VCaP (cell line): ENCODE results near the gene SELENOO.

Experiments used
- H3K27ac ChIP-seq: fragments of 450-650 bp; 2 replicates; pipeline ENCODE4 v1.5.1; 2017
- TF ChIP-seq, protein P1 (sequence below): fragments of 450-650 bp; conservative IDR thresholded peaks from 2 replicates; pipeline ENCODE4 v1.5.1; 2017; ENCODE audit warnings: mild to moderate bottlenecking, moderate library complexity

SELENOO gene

DNA sequence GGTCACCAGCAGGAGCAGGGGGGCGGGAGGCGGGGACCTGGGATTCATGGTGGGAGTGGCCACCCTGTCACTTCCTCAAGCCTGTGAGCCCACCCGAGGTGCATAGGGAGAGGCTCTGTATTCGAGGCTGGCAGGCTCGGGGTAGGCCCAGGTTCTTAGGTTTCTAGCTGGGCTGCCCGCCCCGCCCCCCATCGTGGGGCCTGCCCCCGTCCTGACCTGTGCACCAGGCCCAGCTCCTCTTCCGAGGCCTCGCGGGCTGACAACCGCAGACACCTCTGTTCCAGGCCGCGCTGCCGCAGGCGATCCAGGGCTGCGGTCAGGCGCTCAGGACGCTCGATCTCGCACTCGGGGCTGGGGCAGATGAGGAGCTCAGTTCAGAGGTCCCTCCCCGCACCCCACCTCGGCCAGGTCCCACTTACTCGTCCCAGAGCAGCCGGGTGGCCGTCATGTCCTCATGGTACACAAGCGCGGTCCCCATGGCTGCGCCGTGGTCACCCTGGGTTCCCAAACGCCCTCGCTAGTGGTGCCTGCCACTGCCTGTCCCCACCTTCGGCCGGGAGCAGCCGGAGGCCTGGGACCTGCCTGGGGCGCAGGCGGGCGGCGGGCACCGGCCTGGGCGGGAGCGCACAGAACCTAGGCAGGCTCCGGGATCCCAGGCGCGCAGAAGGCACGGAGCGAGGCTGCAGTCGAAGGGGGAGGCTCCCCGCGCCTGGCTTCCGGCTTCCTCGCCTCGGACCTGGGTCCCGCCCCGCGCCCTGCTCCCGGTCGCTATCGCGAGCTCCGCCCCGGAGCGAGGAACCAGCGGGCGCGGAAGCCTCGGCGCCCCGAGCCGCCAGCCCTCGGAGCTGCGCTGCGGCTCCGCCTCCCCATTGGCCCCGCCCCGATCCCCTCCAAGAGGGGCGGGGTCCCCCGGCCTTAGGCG lies 50.0 kb downstream of the SELENOO start, which contains the start of gene HDAC10:
Gene HDAC10, minus strand, starts transcription at position 711 of the 922 bp plus-strand sequence. Its CDS starts 233 bp downstream, at position 478.
- TF ChIP-seq, protein P1, sequence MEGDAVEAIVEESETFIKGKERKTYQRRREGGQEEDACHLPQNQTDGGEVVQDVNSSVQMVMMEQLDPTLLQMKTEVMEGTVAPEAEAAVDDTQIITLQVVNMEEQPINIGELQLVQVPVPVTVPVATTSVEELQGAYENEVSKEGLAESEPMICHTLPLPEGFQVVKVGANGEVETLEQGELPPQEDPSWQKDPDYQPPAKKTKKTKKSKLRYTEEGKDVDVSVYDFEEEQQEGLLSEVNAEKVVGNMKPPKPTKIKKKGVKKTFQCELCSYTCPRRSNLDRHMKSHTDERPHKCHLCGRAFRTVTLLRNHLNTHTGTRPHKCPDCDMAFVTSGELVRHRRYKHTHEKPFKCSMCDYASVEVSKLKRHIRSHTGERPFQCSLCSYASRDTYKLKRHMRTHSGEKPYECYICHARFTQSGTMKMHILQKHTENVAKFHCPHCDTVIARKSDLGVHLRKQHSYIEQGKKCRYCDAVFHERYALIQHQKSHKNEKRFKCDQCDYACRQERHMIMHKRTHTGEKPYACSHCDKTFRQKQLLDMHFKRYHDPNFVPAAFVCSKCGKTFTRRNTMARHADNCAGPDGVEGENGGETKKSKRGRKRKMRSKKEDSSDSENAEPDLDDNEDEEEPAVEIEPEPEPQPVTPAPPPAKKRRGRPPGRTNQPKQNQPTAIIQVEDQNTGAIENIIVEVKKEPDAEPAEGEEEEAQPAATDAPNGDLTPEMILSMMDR = no peak
- peak within 1 kb of the TSS; percentile 84 for H3K27ac ChIP-seq

DNA sequence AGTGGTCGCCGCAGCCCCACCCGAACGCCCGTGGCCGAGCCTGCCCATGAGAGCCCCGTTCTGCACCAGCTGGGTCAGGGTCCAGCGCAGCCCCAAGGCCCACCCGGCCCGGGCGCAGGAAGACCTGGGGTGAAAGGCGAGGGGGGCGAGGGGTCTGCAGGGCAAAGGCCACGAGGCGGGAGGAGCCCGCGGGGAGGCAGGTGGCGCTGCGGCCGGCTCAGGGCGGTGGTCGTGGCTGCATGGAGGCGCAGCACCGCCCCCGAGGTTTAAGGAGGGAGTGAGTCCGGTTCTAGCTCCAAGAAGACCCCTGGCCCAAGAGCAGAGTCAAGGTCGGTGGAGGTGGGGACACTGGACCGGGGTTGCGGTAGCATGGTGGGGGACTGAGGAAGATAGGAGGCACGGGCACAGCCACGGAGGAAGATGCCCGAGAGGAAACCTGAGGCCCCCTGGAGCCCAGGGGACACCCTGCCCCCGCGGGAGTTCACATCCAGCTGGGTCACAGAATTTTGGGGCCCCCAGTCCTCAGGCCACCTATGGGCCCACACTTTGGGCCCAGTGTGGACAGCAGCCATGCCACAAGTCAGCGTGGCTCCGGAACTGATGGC lies 50.8 kb downstream of the SELENOO start:
- TF ChIP-seq, protein P1 = no peak
- H3K27ac ChIP-seq = peak overlapping the region; percentile 84

DNA sequence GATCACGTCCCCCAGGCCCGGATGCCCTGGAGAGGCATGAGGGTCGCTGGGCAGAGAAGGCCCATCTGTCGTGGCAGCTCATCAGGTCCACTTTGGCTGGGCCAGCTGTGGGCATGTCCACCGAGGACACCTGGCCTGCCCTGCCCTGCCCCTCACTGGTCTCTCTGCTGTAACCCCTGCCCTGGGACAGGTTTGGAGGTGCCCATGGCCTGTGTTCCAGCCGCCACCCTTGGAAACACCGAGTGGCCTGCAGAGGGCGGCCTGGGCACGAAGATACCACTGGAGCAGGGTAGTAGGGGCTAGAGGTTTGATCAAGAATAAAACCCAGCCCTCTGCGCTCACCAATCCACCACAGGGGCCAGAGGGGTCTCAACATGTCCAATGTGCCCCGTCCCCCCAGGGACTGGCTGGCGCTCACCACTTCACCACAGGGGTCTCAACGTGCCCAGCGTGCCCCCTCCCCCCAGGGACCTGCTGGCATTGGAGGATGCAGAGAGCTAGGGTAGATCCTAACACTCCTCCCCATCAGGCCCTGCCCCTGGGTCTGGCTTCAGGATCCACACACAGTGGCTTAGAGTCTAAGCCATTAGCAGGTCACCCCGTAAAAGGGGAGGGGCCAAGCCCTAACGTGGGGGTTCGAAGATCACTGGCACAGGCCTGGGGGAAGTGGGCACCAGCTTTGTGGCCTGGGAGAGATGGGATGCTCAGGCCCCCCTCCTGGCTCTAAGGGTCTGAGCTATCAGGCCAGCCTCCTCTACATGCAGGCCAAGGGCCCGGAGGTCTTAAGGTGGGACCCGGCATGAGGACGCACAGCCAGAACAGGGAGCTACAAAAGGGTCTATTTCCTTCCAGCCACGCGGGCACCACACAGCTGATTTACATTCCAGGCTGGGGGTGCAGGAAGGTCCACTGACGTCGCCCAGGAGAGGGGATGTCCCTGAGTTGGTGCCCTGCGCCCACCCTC lies 51.6 kb downstream of the SELENOO start:
- TF ChIP-seq, protein P1 = peak; percentile 69
- H3K27ac ChIP-seq = no peak overlapping the region; the same call in 1 of the 2 replicates

- H3K27ac ChIP-seq = no peak overlapping the region; the same call in 1 of the 2 replicates
- TF ChIP-seq, protein P1 = no peak
Observed at GRCh38 chr22:50253046-50253915, 52.5 kb downstream of the SELENOO start.

DNA sequence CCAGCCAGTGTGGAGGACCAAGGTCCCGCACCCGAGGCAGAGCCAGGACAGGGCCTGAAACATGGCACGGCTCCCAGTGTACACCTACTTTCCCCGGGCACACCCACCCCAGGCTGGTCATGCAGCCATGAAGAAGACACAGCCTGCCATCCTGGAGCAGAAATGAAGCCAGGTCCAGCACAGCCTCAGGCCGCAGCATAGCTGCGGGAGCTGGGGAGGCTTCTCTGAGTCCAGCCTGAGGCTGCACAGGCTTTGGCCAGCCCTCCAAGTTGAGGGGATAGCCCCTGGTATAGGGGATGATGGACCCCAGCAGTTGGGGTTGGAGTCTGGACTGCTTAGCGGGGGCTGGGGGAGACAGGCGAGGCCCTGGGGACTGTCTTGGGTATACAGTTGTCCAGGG lies 53.1 kb downstream of the SELENOO start:
- TF ChIP-seq, protein P1 = no peak
- no peak overlapping the region; the same call in 1 of the 2 replicates for H3K27ac ChIP-seq

DNA sequence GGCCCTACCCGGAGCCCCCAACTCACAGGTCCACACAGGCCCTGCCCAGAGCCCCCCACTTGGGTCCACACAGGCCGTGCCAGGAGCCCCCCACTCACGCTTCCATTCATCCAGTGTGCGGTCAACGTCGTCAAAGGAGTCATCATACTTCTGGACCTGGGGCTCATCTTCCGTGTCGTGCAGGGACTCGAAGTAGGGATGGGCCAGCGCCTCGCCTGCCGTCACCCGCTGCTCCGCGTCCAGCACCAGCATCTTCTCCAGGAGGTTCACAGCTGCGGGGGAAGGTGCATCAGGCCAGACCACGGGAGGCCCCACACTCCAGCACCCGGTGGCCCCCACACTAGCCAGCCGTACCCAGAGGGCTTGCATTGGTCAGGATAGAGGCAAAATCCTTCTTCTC lies 54.3 kb downstream of the SELENOO start:
- TF ChIP-seq, protein P1 = no peak
- no peak overlapping the region for H3K27ac ChIP-seq
